ENCODE results near the gene FOXM1. TPM values are rescaled to one million over a fixed set of nuclear protein-coding genes. Genes with fewer than 3 reads are reported as not detected.

FOXM1 gene
- total RNA-seq, 1 experiment from 2014 or later: 200 TPM

DNA sequence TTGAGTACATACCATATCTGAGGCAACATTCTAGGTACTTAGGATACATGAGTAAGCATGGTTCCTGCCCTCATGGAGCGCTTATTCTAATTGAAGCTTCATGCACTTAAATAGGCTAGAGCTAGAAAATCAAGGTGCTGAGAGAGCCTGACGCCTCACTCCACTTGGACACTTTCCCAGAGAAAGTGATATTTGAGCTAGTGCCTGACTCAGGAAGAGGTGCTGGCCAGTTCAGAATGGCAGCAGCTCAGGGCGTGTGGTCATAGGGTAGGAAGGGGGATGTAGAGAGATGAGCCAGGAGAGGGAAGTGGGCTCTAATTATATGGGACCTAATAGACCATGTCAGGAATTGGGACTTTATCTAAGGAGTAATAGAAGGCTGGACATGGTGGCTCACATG lies 47.0 kb upstream of the FOXM1 start:
- no peak overlapping the region for H3K27ac ChIP-seq (ENCODE audit: low read depth, low read length, poor library complexity, severe bottlenecking)
- H3K9me3 ChIP-seq (ENCODE audit: low read depth, low read length, poor library complexity, severe bottlenecking): no peaks in the 10 kb centered on the region
- TF ChIP-seq, protein P1, sequence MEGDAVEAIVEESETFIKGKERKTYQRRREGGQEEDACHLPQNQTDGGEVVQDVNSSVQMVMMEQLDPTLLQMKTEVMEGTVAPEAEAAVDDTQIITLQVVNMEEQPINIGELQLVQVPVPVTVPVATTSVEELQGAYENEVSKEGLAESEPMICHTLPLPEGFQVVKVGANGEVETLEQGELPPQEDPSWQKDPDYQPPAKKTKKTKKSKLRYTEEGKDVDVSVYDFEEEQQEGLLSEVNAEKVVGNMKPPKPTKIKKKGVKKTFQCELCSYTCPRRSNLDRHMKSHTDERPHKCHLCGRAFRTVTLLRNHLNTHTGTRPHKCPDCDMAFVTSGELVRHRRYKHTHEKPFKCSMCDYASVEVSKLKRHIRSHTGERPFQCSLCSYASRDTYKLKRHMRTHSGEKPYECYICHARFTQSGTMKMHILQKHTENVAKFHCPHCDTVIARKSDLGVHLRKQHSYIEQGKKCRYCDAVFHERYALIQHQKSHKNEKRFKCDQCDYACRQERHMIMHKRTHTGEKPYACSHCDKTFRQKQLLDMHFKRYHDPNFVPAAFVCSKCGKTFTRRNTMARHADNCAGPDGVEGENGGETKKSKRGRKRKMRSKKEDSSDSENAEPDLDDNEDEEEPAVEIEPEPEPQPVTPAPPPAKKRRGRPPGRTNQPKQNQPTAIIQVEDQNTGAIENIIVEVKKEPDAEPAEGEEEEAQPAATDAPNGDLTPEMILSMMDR (conservative IDR thresholded peaks at IDR 0.05; ENCODE audit: low read depth, low read length): no peak
- no peak for TF ChIP-seq EZH2 (IDR thresholded peaks at IDR 0.05; ENCODE audit: borderline replicate concordance, low read depth, low read length, poor library complexity, severe bottlenecking)
- ChIA-PET CTCF (interaction anchor here (2.6 kb wide), 1 partner anchor 20 kb away, joined by 6 read pairs; no protein-coding TSS in a partner anchor), POLR2A (ENCODE audit: low non-redundant PET) (interaction anchor here (0.5 kb wide), 1 partner anchor 95 kb away, joined by 3 read pairs; no protein-coding TSS in a partner anchor)
- H3K4me1 ChIP-seq (ENCODE audit: insufficient read depth, low read length, poor library complexity, severe bottlenecking): no peaks in the 10 kb centered on the region
- DNase-seq (ENCODE audit: low spot score): no peak
- no peak overlapping the region for H3K4me3 ChIP-seq (ENCODE audit: low read depth, low read length, poor library complexity, severe bottlenecking)
- no TSS peak for BruUV-seq (replicated peaks)
- intact Hi-C loops (cut with micrococcal nuclease; ENCODE audit: unreplicated experiment): no loop called here
- H3K36me3 ChIP-seq (ENCODE audit: insufficient read depth, low read length, poor library complexity, severe bottlenecking): peaks cover 67% of the 10 kb centered on the region
- H3K27me3 ChIP-seq (replicated peaks; ENCODE audit: insufficient read depth, low read depth, low read length, poor library complexity): no peaks in the 10 kb centered on the region

DNA sequence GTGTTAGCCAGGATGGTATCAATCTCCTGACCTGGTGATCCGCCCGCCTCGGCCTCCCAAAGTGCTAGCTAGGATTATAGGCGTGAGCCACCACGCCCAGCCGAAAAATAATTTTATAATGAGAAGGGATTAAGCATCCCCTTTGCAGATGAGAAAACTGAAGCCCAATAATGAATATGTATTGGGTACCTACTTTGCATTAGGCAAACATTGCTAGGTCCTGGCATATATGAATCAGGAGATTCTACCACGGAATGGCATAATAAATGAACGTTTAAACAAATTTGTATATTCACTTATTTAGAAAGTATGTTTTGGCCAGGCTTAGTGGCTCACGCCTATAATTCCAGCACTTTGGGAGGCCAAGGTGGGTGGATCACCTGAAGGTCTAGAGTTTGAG lies 46.1 kb upstream of the FOXM1 start:
- Histone ChIP-seq H3K9me3 (ENCODE audit: low read depth, low read length, poor library complexity, severe bottlenecking) (no peaks in the 10 kb centered on the region), H3K4me1 (ENCODE audit: insufficient read depth, low read length, poor library complexity, severe bottlenecking) (no peaks in the 10 kb centered on the region), H3K4me3 (ENCODE audit: low read depth, low read length, poor library complexity, severe bottlenecking) (no peak overlapping the region), H3K36me3 (ENCODE audit: insufficient read depth, low read length, poor library complexity, severe bottlenecking) (peaks cover 67% of the 10 kb centered on the region), H3K27ac (ENCODE audit: low read depth, low read length, poor library complexity, severe bottlenecking) (no peak overlapping the region), H3K27me3 (replicated peaks; ENCODE audit: insufficient read depth, low read depth, low read length, poor library complexity) (no peaks in the 10 kb centered on the region)
- no TSS peak for BruUV-seq (replicated peaks)
- intact Hi-C loops (cut with micrococcal nuclease; ENCODE audit: unreplicated experiment): no loop called here
- POLR2A ChIA-PET (ENCODE audit: low non-redundant PET): no interaction called here
- TF ChIP-seq, protein P1 (conservative IDR thresholded peaks at IDR 0.05; ENCODE audit: low read depth, low read length): no peak
- TF ChIP-seq EZH2 (IDR thresholded peaks at IDR 0.05; ENCODE audit: borderline replicate concordance, low read depth, low read length, poor library complexity, severe bottlenecking): no peak
- no peak for DNase-seq (ENCODE audit: low spot score)
- CTCF ChIA-PET: interaction anchor here (1.2 to 2.6 kb wide), 2 partner anchors 21 to 22 kb away, joined by 4 to 6 read pairs; no protein-coding TSS in a partner anchor

DNA sequence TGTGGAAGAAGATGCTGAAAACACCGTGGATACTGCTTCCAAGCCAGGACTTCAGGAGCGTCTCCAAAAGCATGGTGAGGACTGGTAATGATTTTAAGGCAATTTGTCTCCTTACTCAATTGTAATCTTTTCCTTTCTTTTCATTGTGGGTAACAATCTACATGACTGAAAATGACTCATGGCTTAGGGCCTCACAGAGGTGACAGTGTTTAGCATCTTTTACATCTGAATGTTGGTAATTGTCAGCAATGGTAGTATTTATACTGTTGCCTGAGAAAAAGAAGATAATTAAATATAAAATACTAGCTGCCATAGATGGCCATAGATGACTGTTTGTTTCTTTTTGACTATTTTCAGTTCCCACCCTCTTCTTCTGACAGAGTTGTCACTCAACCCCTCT lies 45.4 kb upstream of the FOXM1 start:
- DNase-seq (ENCODE audit: low spot score): peak; percentile 16
- CTCF ChIA-PET: interaction anchor here (1.2 kb wide), 1 partner anchor 22 kb away, joined by 4 read pairs; no protein-coding TSS in a partner anchor

More for the DNA sequence above, 45.4 kb upstream of the FOXM1 start:
- intact Hi-C loops (cut with micrococcal nuclease; ENCODE audit: unreplicated experiment): no loop called here
- no peak overlapping the region for H3K27ac ChIP-seq (ENCODE audit: low read depth, low read length, poor library complexity, severe bottlenecking)
- H3K27me3 ChIP-seq (replicated peaks; ENCODE audit: insufficient read depth, low read depth, low read length, poor library complexity): no peaks in the 10 kb centered on the region
- H3K36me3 ChIP-seq (ENCODE audit: insufficient read depth, low read length, poor library complexity, severe bottlenecking): peaks cover 61% of the 10 kb centered on the region
- no peaks in the 10 kb centered on the region for H3K4me1 ChIP-seq (ENCODE audit: insufficient read depth, low read length, poor library complexity, severe bottlenecking)
- no peaks in the 10 kb centered on the region for H3K9me3 ChIP-seq (ENCODE audit: low read depth, low read length, poor library complexity, severe bottlenecking)
- TF ChIP-seq, protein P1 (conservative IDR thresholded peaks at IDR 0.05; ENCODE audit: low read depth, low read length): no peak
- no peak for TF ChIP-seq EZH2 (IDR thresholded peaks at IDR 0.05; ENCODE audit: borderline replicate concordance, low read depth, low read length, poor library complexity, severe bottlenecking)
- no TSS peak for BruUV-seq (replicated peaks)
- H3K4me3 ChIP-seq (ENCODE audit: low read depth, low read length, poor library complexity, severe bottlenecking): no peak overlapping the region
- POLR2A ChIA-PET (ENCODE audit: low non-redundant PET): no interaction called here

Data from A673 (cell line).